ENCODE measurements around the gene CACNA1I.

CACNA1I gene

GRCh38 chr22:39727541-39727940 lies 157.0 kb downstream of the CACNA1I start:
- no peak for TF ChIP-seq CTCF (IDR thresholded peaks at IDR 0.05; ENCODE audit: insufficient read depth, missing control alignments)
- FAIRE-seq (no peak), DNase-seq (ENCODE audit: insufficient read length, low spot score) (no peak)

GRCh38 chr22:39728236-39728860 lies 157.8 kb downstream of the CACNA1I start:
- DNase-seq (ENCODE audit: insufficient read length, low spot score): no peak
- TF ChIP-seq CTCF (IDR thresholded peaks at IDR 0.05; ENCODE audit: insufficient read depth, missing control alignments): no peak
- no peak for FAIRE-seq

- FAIRE-seq: no peak
- no peak for TF ChIP-seq CTCF (IDR thresholded peaks at IDR 0.05; ENCODE audit: insufficient read depth, missing control alignments)
Measured at GRCh38 chr22:39729141-39729934, 158.8 kb downstream of the CACNA1I start.

GRCh38 chr22:39731481-39731880 lies 160.9 kb downstream of the CACNA1I start:
- no peak for TF ChIP-seq CTCF (IDR thresholded peaks at IDR 0.05; ENCODE audit: insufficient read depth, missing control alignments)
- no peak for FAIRE-seq
- no peak for DNase-seq (ENCODE audit: insufficient read length, low spot score)

More at GRCh38 chr22:39729141-39729934, 158.8 kb downstream of the CACNA1I start:
- DNase-seq (ENCODE audit: insufficient read length, low spot score): no peak

GRCh38 chr22:39731881-39732555 lies 161.5 kb downstream of the CACNA1I start:
- DNase-seq (ENCODE audit: insufficient read length, low spot score) (no peak), FAIRE-seq (no peak)
- no peak for TF ChIP-seq CTCF (IDR thresholded peaks at IDR 0.05; ENCODE audit: insufficient read depth, missing control alignments)

GRCh38 chr22:39732625-39733024 lies 162.1 kb downstream of the CACNA1I start:
- TF ChIP-seq CTCF (IDR thresholded peaks at IDR 0.05; ENCODE audit: insufficient read depth, missing control alignments): no peak
- FAIRE-seq: no peak
- DNase-seq (ENCODE audit: insufficient read length, low spot score): no peak

All from D721Med (cell line).